ENCODE results near the gene FOCAD. TPM values are rescaled to one million over a fixed set of nuclear protein-coding genes. Genes with fewer than 3 reads are reported as not detected.

The FOCAD gene
- total RNA-seq, 1 donor = 45.6 TPM

GRCh38 chr9:20914556-20914955 lies 230.5 kb downstream of the FOCAD start:
- no peak for TF ChIP-seq CTCF (IDR thresholded peaks at IDR 0.05; ENCODE audit: extremely low read depth, low read depth, low read length)
- Histone ChIP-seq H4K20me1 (ENCODE audit: insufficient read depth, low read length) (no peaks in the 10 kb centered on the region), H3K27ac (ENCODE audit: low read depth, low read length) (no peak overlapping the region), H3K79me2 (ENCODE audit: insufficient read depth, low read length) (no peaks in the 10 kb centered on the region), H2AFZ (ENCODE audit: low read length) (no peak overlapping the region), H3K27me3 (ENCODE audit: insufficient read depth, low read length) (no peaks in the 10 kb centered on the region), H3K9me3 (ENCODE audit: low read depth, low read length) (no peaks in the 10 kb centered on the region), H3K4me2 (ENCODE audit: insufficient read depth, low read length) (no peak overlapping the region), H3K36me3 (ENCODE audit: insufficient read depth, low read length) (no peaks in the 10 kb centered on the region), H3K4me1 (ENCODE audit: insufficient read depth, low read length) (no peaks in the 10 kb centered on the region), H3K4me3 (ENCODE audit: insufficient read depth, low read length) (no peak overlapping the region)
- DNase-seq (ENCODE audit: insufficient read length, low spot score, missing footprints) = no peak

DNA sequence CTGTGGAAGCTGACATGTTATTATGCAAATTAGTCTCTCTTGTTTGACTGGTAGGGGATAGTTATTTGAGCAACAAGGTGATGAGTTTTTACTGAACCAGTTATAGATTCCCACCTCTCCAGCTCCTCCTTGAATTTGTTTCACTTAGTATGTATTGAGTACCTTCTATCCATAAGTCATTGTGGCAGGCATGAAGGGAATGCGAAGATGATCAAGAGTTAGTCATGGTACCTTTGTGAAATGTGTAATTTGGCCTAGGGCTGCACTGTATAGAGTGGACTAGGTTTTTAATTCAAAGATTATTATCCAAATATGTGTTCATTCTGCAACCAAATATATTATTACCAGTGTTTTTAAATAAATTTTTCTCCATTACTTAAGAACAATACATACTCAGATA lies 237.3 kb downstream of the FOCAD start:
- Histone ChIP-seq H3K4me1 (ENCODE audit: insufficient read depth, low read length) (no peaks in the 10 kb centered on the region), H2AFZ (ENCODE audit: low read length) (no peak overlapping the region), H3K27ac (ENCODE audit: low read depth, low read length) (no peak overlapping the region), H3K9me3 (ENCODE audit: low read depth, low read length) (no peaks in the 10 kb centered on the region), H3K36me3 (ENCODE audit: insufficient read depth, low read length) (no peaks in the 10 kb centered on the region), H3K79me2 (ENCODE audit: insufficient read depth, low read length) (no peaks in the 10 kb centered on the region), H3K4me3 (ENCODE audit: insufficient read depth, low read length) (no peak overlapping the region), H4K20me1 (ENCODE audit: insufficient read depth, low read length) (no peaks in the 10 kb centered on the region), H3K27me3 (ENCODE audit: insufficient read depth, low read length) (no peaks in the 10 kb centered on the region), H3K4me2 (ENCODE audit: insufficient read depth, low read length) (no peak overlapping the region)
- no peak for TF ChIP-seq CTCF (IDR thresholded peaks at IDR 0.05; ENCODE audit: extremely low read depth, low read depth, low read length)
- no peak for DNase-seq (ENCODE audit: insufficient read length, low spot score, missing footprints)

GRCh38 chr9:20925256-20926045 lies 241.4 kb downstream of the FOCAD start:
- Histone ChIP-seq H4K20me1 (ENCODE audit: insufficient read depth, low read length) (no peaks in the 10 kb centered on the region), H3K27me3 (ENCODE audit: insufficient read depth, low read length) (no peaks in the 10 kb centered on the region), H3K79me2 (ENCODE audit: insufficient read depth, low read length) (no peaks in the 10 kb centered on the region), H3K4me2 (ENCODE audit: insufficient read depth, low read length) (no peak overlapping the region), H3K27ac (ENCODE audit: low read depth, low read length) (no peak overlapping the region), H3K36me3 (ENCODE audit: insufficient read depth, low read length) (peaks cover 6% of the 10 kb centered on the region), H3K4me1 (ENCODE audit: insufficient read depth, low read length) (no peaks in the 10 kb centered on the region), H3K9me3 (ENCODE audit: low read depth, low read length) (no peaks in the 10 kb centered on the region), H3K4me3 (ENCODE audit: insufficient read depth, low read length) (no peak overlapping the region), H2AFZ (ENCODE audit: low read length) (no peak overlapping the region)
- no peak for TF ChIP-seq CTCF (IDR thresholded peaks at IDR 0.05; ENCODE audit: extremely low read depth, low read depth, low read length)
- no peak for DNase-seq (ENCODE audit: insufficient read length, low spot score, missing footprints)

DNA sequence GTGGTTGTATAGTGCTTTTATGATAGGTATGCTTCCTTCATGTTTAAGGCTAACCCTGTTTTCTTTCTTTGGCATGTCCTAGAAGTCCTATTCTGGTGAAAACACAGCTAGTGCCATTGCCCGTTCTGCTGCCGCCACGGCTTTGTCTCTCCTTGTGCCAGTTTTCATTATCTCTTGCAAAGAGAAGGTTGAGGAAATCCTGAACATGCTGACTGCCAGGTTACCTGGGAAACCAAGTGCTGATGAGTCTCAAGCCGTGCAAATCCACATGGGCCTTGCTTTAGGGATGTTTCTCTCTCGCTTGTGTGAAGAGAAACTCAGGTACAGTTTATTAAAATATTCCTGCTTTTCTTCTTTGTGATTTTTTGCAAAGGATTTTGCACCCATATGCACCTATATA lies 245.2 kb downstream of the FOCAD start:
- no peak overlapping the region for H2AFZ ChIP-seq (ENCODE audit: low read length)
- no peak for TF ChIP-seq CTCF (IDR thresholded peaks at IDR 0.05; ENCODE audit: extremely low read depth, low read depth, low read length)

More for the DNA sequence above, 245.2 kb downstream of the FOCAD start:
- Histone ChIP-seq H3K27ac (ENCODE audit: low read depth, low read length) (no peak overlapping the region), H3K79me2 (ENCODE audit: insufficient read depth, low read length) (no peaks in the 10 kb centered on the region), H3K4me2 (ENCODE audit: insufficient read depth, low read length) (no peak overlapping the region), H4K20me1 (ENCODE audit: insufficient read depth, low read length) (no peaks in the 10 kb centered on the region), H3K4me3 (ENCODE audit: insufficient read depth, low read length) (no peak overlapping the region), H3K4me1 (ENCODE audit: insufficient read depth, low read length) (no peaks in the 10 kb centered on the region), H3K27me3 (ENCODE audit: insufficient read depth, low read length) (no peaks in the 10 kb centered on the region), H3K9me3 (ENCODE audit: low read depth, low read length) (no peaks in the 10 kb centered on the region), H3K36me3 (ENCODE audit: insufficient read depth, low read length) (peaks cover 6% of the 10 kb centered on the region)
- no peak for DNase-seq (ENCODE audit: insufficient read length, low spot score, missing footprints)
